Right lobe of liver (tissue), 6 donors: ENCODE data around the gene EIF4E1B. TPM values are rescaled to one million over a fixed set of nuclear protein-coding genes. Genes with fewer than 3 reads are reported as not detected.

Source experiments
- ATAC-seq, 4 donors: fragments of 200-7000 bp; cut with Tn5 transposase; one replicate each; pipeline ENCODE4 v1.9.1; 2020; ENCODE audit warnings: mild to moderate bottlenecking in 4 of 4, moderate library complexity in 4 of 4
- DNase-seq, 3 donors: peaks; one replicate each; pipeline ENCODE4 v3.0.0-alpha.2; 2020
- H3K27ac ChIP-seq, 3 donors: fragments of 200-600 bp; one replicate each; pipeline ENCODE4 v1.8.0; 2022
- H3K27me3 ChIP-seq, 2 donors: fragments of 200-600 bp; one replicate each; pipeline ENCODE4 v1.8.0; 2022
- H3K36me3 ChIP-seq, 4 donors: fragments of 200-600 bp; sonication (generic) in 1 of 4; one replicate each; pipeline versions ENCODE4 v1.5.1 to v1.8.0; 2017 to 2022; ENCODE audit warnings: control low read depth in 1 of 4
- H3K4me1 ChIP-seq, 4 donors: fragments of 200-600 bp; sonication (generic) in 1 of 4; one replicate each; pipeline versions ENCODE4 v1.5.1 to v1.8.0; 2017 to 2022; ENCODE audit warnings: control low read depth in 1 of 4
- H3K4me3 ChIP-seq, 3 donors: fragments of 200-600 bp; one replicate each; pipeline ENCODE4 v1.8.0; 2022
- H3K9me3 ChIP-seq, 4 donors: fragments of 200-600 bp; sonication (generic) in 1 of 4; one replicate each; pipeline versions ENCODE4 v1.5.1 to v1.8.0; 2017 to 2022; ENCODE audit warnings: control low read depth in 1 of 4
- CTCF ChIP-seq, 4 donors: fragments of 200-600 bp in 3 of 4; fragments of 450-650 bp in 1 of 4; IDR thresholded peaks; one replicate each; pipeline versions ENCODE4 v1.5.1 to v1.8.0; 2016 to 2022; ENCODE audit warnings: antibody characterized with exemption in 4 of 4, mild to moderate bottlenecking in 2 of 4
- POLR2A ChIP-seq: fragments of 450-650 bp; IDR thresholded peaks from one replicate; pipeline ENCODE4 v1.6.1; 2017; ENCODE audit warnings: antibody characterized with exemption, mild to moderate bottlenecking
- WGBS: methylation state at CpG from one replicate; pipeline ENCODE4 v1.1.6; 2018; ENCODE audit warnings: low coverage, low lambda C conversion rate; ENCODE audit not compliant: insufficient coverage; ENCODE audit errors: missing lambda C conversion rate; 5-methylcytosine and 5-hydroxymethylcytosine counted together
- intact Hi-C, 2 donors: fragments of 100-400 bp; cut with DNase I; formaldehyde crosslinking; loops; one replicate each; pipeline versions ENCODE4 v1.11.2 to v1.14.1; 2022
- total RNA-seq, 6 experiments: library from RNA; depleted of rRNA in 2 of 6; stranded (reverse); fragments of >200 nt in 2 of 6; fragmentation: NEBNext Ultra II Directional in 3 of 6; extraction: Animal tissue kit (Norgen Biotek cat#: 25700) in 3 of 6; gene quantifications; one replicate each; pipeline versions ENCODE4 v1.1.0 to v1.2.4, GENCODE V29; 2016 to 2023
- donor health status: DM: no; HTN: yes; CAD: no.
- donor health status: DM: no; HTN: no; CAD: no.
- donor health status: DM: no; HTN: no; CAD: no.
- donor health status: DM: no; HTN: yes; CAD: no.
- donor health status: DM: no; HTN: yes; CAD: no.

EIF4E1B gene
- total RNA-seq, 6 experiments from 2014 or later: not detected

GRCh38 chr5:176614805-176615478 is 15.5 kb upstream of the EIF4E1B start:
- peaks cover 0 to 20% of the 10 kb centered on the region in 2 donors for H3K27me3 ChIP-seq
- WGBS: 51% methylated on average over 6 of the region's 8 CpGs
- intact Hi-C loops: no loop called here

DNA sequence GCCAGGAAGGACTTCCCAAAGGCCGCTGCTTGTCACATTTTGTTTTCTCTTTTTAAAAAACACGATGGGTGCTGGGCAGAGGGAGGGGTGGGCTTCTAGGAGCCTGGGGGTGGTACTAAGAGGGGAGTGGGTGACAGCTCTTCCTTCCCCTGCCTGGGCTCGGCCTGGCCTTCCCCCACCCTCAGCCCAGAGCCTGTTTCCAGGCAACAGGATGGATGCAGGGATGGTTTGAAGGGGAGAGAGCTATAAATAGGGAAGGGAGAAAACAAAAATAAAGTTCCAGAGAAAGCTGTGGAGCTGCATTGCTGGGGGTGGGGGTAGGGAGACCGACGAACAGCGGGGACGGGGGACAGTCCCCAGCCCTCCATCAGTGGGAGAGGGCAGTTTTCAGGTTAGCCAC is 14.0 kb upstream of the EIF4E1B start:
- no peaks in the 10 kb centered on the region for H3K9me3 ChIP-seq
- H3K4me3 ChIP-seq: no peak overlapping the region
- intact Hi-C loops: no loop called here
- no peak for TF ChIP-seq CTCF (IDR thresholded peaks at IDR 0.05)
- no peak for TF ChIP-seq POLR2A
- ATAC-seq: no peak
- peaks cover 0 to 27% of the 10 kb centered on the region in 2 donors for H3K27me3 ChIP-seq
- no peaks in the 10 kb centered on the region for H3K36me3 ChIP-seq
- H3K27ac ChIP-seq: no peak overlapping the region
- WGBS: 46% methylated on average over 7 of the region's 7 CpGs
- DNase-seq: no peak
- no peaks in the 10 kb centered on the region for H3K4me1 ChIP-seq

More at GRCh38 chr5:176614805-176615478, 15.5 kb upstream of the EIF4E1B start:
- Histone ChIP-seq H3K9me3 (no peaks in the 10 kb centered on the region), H3K27ac (no peak overlapping the region), H3K36me3 (no peaks in the 10 kb centered on the region), H3K4me1 (peaks cover 0 to 5% (median 2%) of the 10 kb centered on the region in 4 donors), H3K4me3 (no peak overlapping the region)
- ATAC-seq (no peak), DNase-seq (no peak)
- TF ChIP-seq POLR2A (no peak), CTCF (IDR thresholded peaks at IDR 0.05) (no peak)

DNA sequence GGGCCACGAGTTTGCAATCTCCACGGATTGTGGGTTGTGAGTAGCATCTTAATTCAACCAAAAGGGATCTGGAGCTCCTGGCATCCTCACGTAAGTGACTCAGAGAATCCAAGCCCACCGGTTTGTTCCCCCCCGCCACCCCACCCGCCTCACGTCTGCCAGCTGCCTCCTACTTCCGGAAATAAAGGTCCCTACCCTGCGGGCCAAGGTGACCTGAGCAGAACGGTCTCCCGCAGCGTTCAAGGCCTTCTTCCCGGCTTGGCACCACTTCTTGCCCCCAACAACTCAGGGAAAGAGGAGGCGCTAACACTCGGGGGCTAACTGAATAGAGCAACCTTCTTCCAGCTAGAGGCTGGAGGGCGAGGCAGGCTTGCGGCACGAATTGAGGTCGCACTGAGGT is 11.7 kb upstream of the EIF4E1B start:
- DNase-seq (no peak), ATAC-seq (no peak)
- 26% methylated on average over 13 of the region's 19 CpGs for WGBS
- Histone ChIP-seq H3K4me1 (no peaks in the 10 kb centered on the region), H3K4me3 (no peak overlapping the region), H3K9me3 (no peaks in the 10 kb centered on the region), H3K27me3 (peaks cover 0 to 27% of the 10 kb centered on the region in 2 donors), H3K27ac (no peak overlapping the region), H3K36me3 (no peaks in the 10 kb centered on the region)
- TF ChIP-seq POLR2A (no peak), CTCF (IDR thresholded peaks at IDR 0.05) (no peak)
- intact Hi-C loops: no loop called here

- WGBS: 5% methylated on average over 4 of the region's 31 CpGs
- Histone ChIP-seq H3K27me3 (peaks cover 0 to 27% of the 10 kb centered on the region in 2 donors), H3K4me1 (no peaks in the 10 kb centered on the region), H3K27ac (no peak overlapping the region), H3K36me3 (no peaks in the 10 kb centered on the region), H3K4me3 (no peak overlapping the region), H3K9me3 (no peaks in the 10 kb centered on the region)
- DNase-seq: peak in 1 of 3 donors; percentile 56
- intact Hi-C loops: no loop called here
- TF ChIP-seq CTCF (IDR thresholded peaks at IDR 0.05): no peak
- no peak for TF ChIP-seq POLR2A
- ATAC-seq: peak; percentile 52 to 76 (median 64)
Measured at GRCh38 chr5:176619203-176619568, 11.3 kb upstream of the EIF4E1B start.
